HFFc6 (cell line): ENCODE measurements around the gene RBP7. TPM values are rescaled to one million over a fixed set of nuclear protein-coding genes. Genes with fewer than 3 reads are reported as not detected.

Source experiments
- DNase-seq: peaks from one replicate; pipeline ENCODE4 v3.0.0-alpha.2; 2018
- H3K27ac Mint-ChIP-seq: 2 replicates; pipeline ENCODE4 v1.8.0; 2020; ENCODE audit warnings: mild to moderate bottlenecking, mixed read lengths
- H3K27me3 Mint-ChIP-seq: 2 replicates; pipeline ENCODE4 v1.8.0; 2021; ENCODE audit warnings: mild to moderate bottlenecking, moderate library complexity, mixed read lengths; ENCODE audit not compliant: insufficient read depth
- H3K36me3 Mint-ChIP-seq: 2 replicates; pipeline ENCODE4 v1.8.0; 2021; ENCODE audit warnings: low read depth, mixed read lengths
- H3K4me1 Mint-ChIP-seq: 2 replicates; pipeline ENCODE4 v1.8.0; 2020; ENCODE audit warnings: low read depth, mixed read lengths
- H3K4me3 Mint-ChIP-seq: 2 replicates; pipeline ENCODE4 v1.8.0; 2020; ENCODE audit warnings: mild to moderate bottlenecking, moderate library complexity, mixed read lengths
- H3K9me3 Mint-ChIP-seq: 2 replicates; pipeline ENCODE4 v1.8.0; 2020; ENCODE audit warnings: mild to moderate bottlenecking, mixed read lengths
- total RNA-seq, 6 experiments: library from RNA; stranded (reverse); fragmentation: NEBNext Ultra II Directional; extraction: Animal tissue kit (Norgen Biotek cat#: 25700); gene quantifications; 2 replicates in 1 of 6; 3 replicates in 5 of 6; pipeline ENCODE4 v1.2.3, GENCODE V29; 2021
- TF ChIP-seq, protein P1 (sequence below): fragments of 200-600 bp; sonication (generic); IDR thresholded peaks from 2 replicates; pipeline ENCODE4 v1.5.0; 2021; ENCODE audit warnings: antibody characterized with exemption, mild to moderate bottlenecking

RBP7 gene
- total RNA-seq, 6 experiments from 2014 or later = 0.37 to 0.76 (median 0.47) TPM; not detected in 2

GRCh38 chr1:10048601-10049000 is 51.6 kb downstream of the RBP7 start:
- H3K4me3 Mint-ChIP-seq = no peak overlapping the region
- no peaks in the 10 kb centered on the region; the same call in none of the 2 replicates for H3K27me3 Mint-ChIP-seq
- TF ChIP-seq, protein P1, sequence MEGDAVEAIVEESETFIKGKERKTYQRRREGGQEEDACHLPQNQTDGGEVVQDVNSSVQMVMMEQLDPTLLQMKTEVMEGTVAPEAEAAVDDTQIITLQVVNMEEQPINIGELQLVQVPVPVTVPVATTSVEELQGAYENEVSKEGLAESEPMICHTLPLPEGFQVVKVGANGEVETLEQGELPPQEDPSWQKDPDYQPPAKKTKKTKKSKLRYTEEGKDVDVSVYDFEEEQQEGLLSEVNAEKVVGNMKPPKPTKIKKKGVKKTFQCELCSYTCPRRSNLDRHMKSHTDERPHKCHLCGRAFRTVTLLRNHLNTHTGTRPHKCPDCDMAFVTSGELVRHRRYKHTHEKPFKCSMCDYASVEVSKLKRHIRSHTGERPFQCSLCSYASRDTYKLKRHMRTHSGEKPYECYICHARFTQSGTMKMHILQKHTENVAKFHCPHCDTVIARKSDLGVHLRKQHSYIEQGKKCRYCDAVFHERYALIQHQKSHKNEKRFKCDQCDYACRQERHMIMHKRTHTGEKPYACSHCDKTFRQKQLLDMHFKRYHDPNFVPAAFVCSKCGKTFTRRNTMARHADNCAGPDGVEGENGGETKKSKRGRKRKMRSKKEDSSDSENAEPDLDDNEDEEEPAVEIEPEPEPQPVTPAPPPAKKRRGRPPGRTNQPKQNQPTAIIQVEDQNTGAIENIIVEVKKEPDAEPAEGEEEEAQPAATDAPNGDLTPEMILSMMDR = no peak
- no peaks in the 10 kb centered on the region for H3K9me3 Mint-ChIP-seq
- H3K4me1 Mint-ChIP-seq = peaks cover 28% of the 10 kb centered on the region
- DNase-seq = no peak
- H3K36me3 Mint-ChIP-seq = peaks cover 5% of the 10 kb centered on the region
- H3K27ac Mint-ChIP-seq = 0 out of 2 replicates have a peak overlapping the region, but pooled peaks have one; percentile 8

DNA sequence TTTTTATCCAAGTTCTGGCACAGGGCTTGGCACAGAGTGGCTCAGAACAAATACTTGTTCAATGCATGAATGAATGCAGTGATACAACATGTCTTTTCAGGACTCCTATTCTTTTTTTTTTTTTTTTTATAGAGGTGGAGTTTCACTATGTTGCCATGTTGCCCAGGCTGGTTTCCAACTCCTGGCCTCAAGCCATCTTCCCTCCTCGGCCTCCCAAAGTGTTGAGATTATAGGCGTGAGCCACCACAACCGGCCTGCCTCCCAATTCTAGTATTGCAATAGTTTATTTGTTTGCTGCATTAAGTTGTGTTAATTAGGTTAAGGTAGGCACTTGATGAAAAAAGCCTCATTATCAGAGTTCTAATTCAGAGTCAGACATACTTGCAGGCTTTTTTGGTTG is 53.6 kb downstream of the RBP7 start:
- Mint-ChIP-seq H3K4me1 (peaks cover 26% of the 10 kb centered on the region), H3K9me3 (no peaks in the 10 kb centered on the region), H3K27ac (no peak overlapping the region), H3K4me3 (no peak overlapping the region), H3K27me3 (no peaks in the 10 kb centered on the region; the same call in 1 of the 2 replicates), H3K36me3 (peaks cover 9% of the 10 kb centered on the region)
- no peak for DNase-seq
- TF ChIP-seq, protein P1 = no peak

DNA sequence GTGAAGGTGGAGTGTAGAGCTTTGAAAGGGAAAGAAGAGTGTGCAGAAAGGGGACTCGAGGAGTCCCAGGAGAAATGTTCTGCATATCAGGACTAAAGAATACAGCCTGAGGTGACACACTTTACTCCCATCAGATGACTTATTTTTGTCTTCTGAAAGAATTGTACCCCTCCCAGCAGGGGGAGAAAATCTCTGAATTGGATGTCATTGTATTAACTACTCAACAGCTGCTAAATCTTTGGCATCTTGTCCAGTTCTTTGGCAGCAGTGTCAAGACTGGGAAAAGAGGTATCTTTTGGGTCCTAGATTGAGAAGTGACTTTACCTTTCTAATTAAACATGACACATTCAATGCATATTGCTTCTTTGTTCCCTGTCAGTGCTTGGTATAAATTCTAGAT is 54.6 kb downstream of the RBP7 start:
- Mint-ChIP-seq H3K27me3 (no peaks in the 10 kb centered on the region; the same call in 1 of the 2 replicates), H3K9me3 (no peaks in the 10 kb centered on the region), H3K4me3 (no peak overlapping the region), H3K27ac (no peak overlapping the region), H3K4me1 (peaks cover 26% of the 10 kb centered on the region), H3K36me3 (peaks cover 9% of the 10 kb centered on the region)
- no peak for DNase-seq
- TF ChIP-seq, protein P1 = no peak

DNA sequence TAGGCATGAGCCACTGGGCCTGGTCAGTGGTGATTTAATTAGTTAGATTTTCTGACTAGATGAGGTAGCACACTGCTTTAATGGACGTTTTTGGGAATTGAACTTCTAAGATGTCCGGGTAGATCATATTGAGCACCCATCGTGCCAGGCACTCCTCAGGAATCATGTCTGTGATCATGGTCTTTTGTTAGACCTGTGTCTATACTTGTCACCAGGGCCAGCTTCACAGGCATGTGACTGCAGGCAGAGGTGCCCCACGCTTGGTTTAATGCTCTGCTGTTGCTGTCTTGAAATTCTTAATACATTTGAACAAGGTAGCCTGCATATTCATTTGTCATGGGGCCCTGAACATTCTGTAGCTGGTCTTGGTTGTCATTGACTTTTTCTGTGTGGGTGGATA is 55.3 kb downstream of the RBP7 start:
- DNase-seq = no peak
- Mint-ChIP-seq H3K36me3 (peaks cover 10% of the 10 kb centered on the region), H3K27me3 (no peaks in the 10 kb centered on the region; the same call in 1 of the 2 replicates), H3K9me3 (no peaks in the 10 kb centered on the region), H3K4me1 (peaks cover 27% of the 10 kb centered on the region), H3K27ac (no peak overlapping the region), H3K4me3 (no peak overlapping the region)
- TF ChIP-seq, protein P1 = no peak

GRCh38 chr1:10054465-10054864 is 57.4 kb downstream of the RBP7 start:
- H3K27me3 Mint-ChIP-seq = no peaks in the 10 kb centered on the region; the same call in 1 of the 2 replicates
- H3K4me3 Mint-ChIP-seq = no peak overlapping the region
- H3K27ac Mint-ChIP-seq = no peak overlapping the region; the same call in 1 of the 2 replicates
- TF ChIP-seq, protein P1 = no peak
- H3K4me1 Mint-ChIP-seq = peaks cover 34% of the 10 kb centered on the region
- DNase-seq = no peak
- peaks cover 14% of the 10 kb centered on the region for H3K36me3 Mint-ChIP-seq
- no peaks in the 10 kb centered on the region for H3K9me3 Mint-ChIP-seq
